ENCODE data around the gene SOBP.

SOBP gene

GRCh38 chr6:107655864-107656263, 165.9 kb downstream of the SOBP start:
- CTCF ChIA-PET = interaction anchor here (0.6 to 2.5 kb wide), 25 partner anchors 8 to 477 kb away, joined by 3 to 14 read pairs (median 3); no protein-coding TSS in a partner anchor
- peaks cover 38% of the 10 kb centered on the region for H3K4me1 ChIP-seq (ENCODE audit: control insufficient read depth, insufficient read depth, low read length)
- H3K4me3 ChIP-seq (ENCODE audit: low read depth, low read length) = no peak overlapping the region
- no peak for TF ChIP-seq ZNF350 (tag by site-specific recombination; IDR thresholded peaks at IDR 0.05)
- no peak for TF ChIP-seq ZBTB6 (tag by site-specific recombination; IDR thresholded peaks at IDR 0.05)
- no peak for TF ChIP-seq ZNF768 (tag by site-specific recombination; IDR thresholded peaks at IDR 0.05)
- no peak for TF ChIP-seq ZNF362 (tag by site-specific recombination; IDR thresholded peaks at IDR 0.05)
- TF ChIP-seq ZNF473 (tag by site-specific recombination; IDR thresholded peaks at IDR 0.05) = no peak
- TF ChIP-seq GLIS2 (tag by site-specific recombination; IDR thresholded peaks at IDR 0.05) = no peak
- no peak for TF ChIP-seq ZNF433 (tag by site-specific recombination; IDR thresholded peaks at IDR 0.05; ENCODE audit: low read depth)
- no peak for TF ChIP-seq TRIM28 (IDR thresholded peaks at IDR 0.05; ENCODE audit: borderline replicate concordance, low read length)
- no peaks in the 10 kb centered on the region for H3K9me3 ChIP-seq (ENCODE audit: control insufficient read depth, insufficient read depth, low read depth, low read length)
- H3K36me3 ChIP-seq (ENCODE audit: control insufficient read depth in 2 of 2, insufficient read depth in 1 of 2, low read length in 2 of 2) = peaks cover 0 to 3% of the 10 kb centered on the region in 2 experiments; a peak in 1 of 3 replicates
- H3K27ac ChIP-seq (ENCODE audit: extremely low read depth, low read depth, low read length) = no peak overlapping the region
- POLR2A ChIA-PET = interaction anchor here (1.0 to 2.6 kb wide), 2 partner anchors 164 to 196 kb away, joined by 4 to 8 read pairs; partner anchors contain the start of gene PDSS2

GRCh38 chr6:107656401-107656800, 166.5 kb downstream of the SOBP start:
- H3K4me1 ChIP-seq (ENCODE audit: control insufficient read depth, insufficient read depth, low read length) = peaks cover 38% of the 10 kb centered on the region
- ChIA-PET POLR2A (interaction anchor here (1.0 to 2.6 kb wide), 3 partner anchors 12 to 197 kb away, joined by 4 to 8 read pairs (median 6); partner anchors contain the start of gene PDSS2), CTCF (interaction anchor here (0.5 to 2.5 kb wide), 18 partner anchors 9 to 477 kb away, joined by 3 to 14 read pairs (median 3); no protein-coding TSS in a partner anchor)

More at GRCh38 chr6:107656401-107656800, 166.5 kb downstream of the SOBP start:
- Histone ChIP-seq H3K4me3 (ENCODE audit: low read depth, low read length) (no peak overlapping the region), H3K27ac (ENCODE audit: extremely low read depth, low read depth, low read length) (no peak overlapping the region), H3K9me3 (ENCODE audit: control insufficient read depth, insufficient read depth, low read depth, low read length) (no peaks in the 10 kb centered on the region), H3K36me3 (ENCODE audit: control insufficient read depth in 2 of 2, insufficient read depth in 1 of 2, low read length in 2 of 2) (peaks cover 0 to 3% of the 10 kb centered on the region in 2 experiments; a peak in 1 of 3 replicates)
- TF ChIP-seq ZNF692 (tag by site-specific recombination; IDR thresholded peaks at IDR 0.05) (no peak), ZNF280D (tag by site-specific recombination; IDR thresholded peaks at IDR 0.05) (no peak), ZNF48 (tag by site-specific recombination; IDR thresholded peaks at IDR 0.05) (no peak), ZNF473 (tag by site-specific recombination; IDR thresholded peaks at IDR 0.05) (no peak), BCL11B (tag by site-specific recombination; IDR thresholded peaks at IDR 0.05; ENCODE audit: low read depth) (no peak), ZBTB20 (tag by site-specific recombination; IDR thresholded peaks at IDR 0.05) (no peak), ZEB2 (tag by site-specific recombination; IDR thresholded peaks at IDR 0.05) (no peak), ZNF248 (tag by site-specific recombination; IDR thresholded peaks at IDR 0.05) (no peak), ZNF174 (tag by site-specific recombination; IDR thresholded peaks at IDR 0.05) (no peak), SCRT1 (tag by site-specific recombination; IDR thresholded peaks at IDR 0.05; ENCODE audit: borderline replicate concordance) (no peak), ZNF830 (tag by site-specific recombination; IDR thresholded peaks at IDR 0.05; ENCODE audit: low read depth) (no peak), ZNF175 (tag by site-specific recombination; IDR thresholded peaks at IDR 0.05) (no peak), ZNF221 (tag by site-specific recombination; IDR thresholded peaks at IDR 0.05; ENCODE audit: borderline replicate concordance) (no peak)

All from HEK293 (cell line).